ENCODE data around the gene MAD1L1.

Gene MAD1L1

GRCh38 chr7:2211259-2211880 lies 21.4 kb downstream of the MAD1L1 start:
- Histone ChIP-seq H3K4me1 (ENCODE audit: control insufficient read depth in 2 of 2, insufficient read depth in 2 of 2, low read length in 2 of 2) (no peaks in the 10 kb centered on the region), H3K4me3 (ENCODE audit: low read length in 2 of 2) (no peak overlapping the region), H3K9me3 (ENCODE audit: control insufficient read depth in 2 of 2, low read length in 2 of 2) (no peaks in the 10 kb centered on the region), H3K9ac (ENCODE audit: low read depth in 1 of 2, low read length in 2 of 2) (no peak overlapping the region), H3K27ac (ENCODE audit: low read depth in 2 of 2, low read length in 2 of 2) (no peak overlapping the region), H3K27me3 (ENCODE audit: control insufficient read depth in 2 of 2, insufficient read depth in 2 of 2, low read length in 2 of 2) (no peaks in the 10 kb centered on the region), H3K36me3 (ENCODE audit: control insufficient read depth in 2 of 2, insufficient read depth in 2 of 2, low read length in 2 of 2) (peaks cover 29 to 44% of the 10 kb centered on the region in 2 donors)

GRCh38 chr7:2210551-2211258 lies 22.0 kb downstream of the MAD1L1 start:
- Histone ChIP-seq H3K27me3 (ENCODE audit: control insufficient read depth in 2 of 2, insufficient read depth in 2 of 2, low read length in 2 of 2) (no peaks in the 10 kb centered on the region), H3K4me3 (ENCODE audit: low read length in 2 of 2) (no peak overlapping the region), H3K27ac (ENCODE audit: low read depth in 2 of 2, low read length in 2 of 2) (no peak overlapping the region), H3K4me1 (ENCODE audit: control insufficient read depth in 2 of 2, insufficient read depth in 2 of 2, low read length in 2 of 2) (no peaks in the 10 kb centered on the region), H3K9me3 (ENCODE audit: control insufficient read depth in 2 of 2, low read length in 2 of 2) (no peaks in the 10 kb centered on the region), H3K9ac (ENCODE audit: low read depth in 1 of 2, low read length in 2 of 2) (no peak overlapping the region), H3K36me3 (ENCODE audit: control insufficient read depth in 2 of 2, insufficient read depth in 2 of 2, low read length in 2 of 2) (peaks cover 28 to 38% of the 10 kb centered on the region in 2 donors)

GRCh38 chr7:2209961-2210323 lies 22.8 kb downstream of the MAD1L1 start:
- H3K27me3 ChIP-seq (ENCODE audit: control insufficient read depth in 2 of 2, insufficient read depth in 2 of 2, low read length in 2 of 2) = no peaks in the 10 kb centered on the region
- peaks cover 25 to 33% of the 10 kb centered on the region in 2 donors for H3K36me3 ChIP-seq (ENCODE audit: control insufficient read depth in 2 of 2, insufficient read depth in 2 of 2, low read length in 2 of 2)
- H3K27ac ChIP-seq (ENCODE audit: low read depth in 2 of 2, low read length in 2 of 2) = no peak overlapping the region
- H3K4me1 ChIP-seq (ENCODE audit: control insufficient read depth in 2 of 2, insufficient read depth in 2 of 2, low read length in 2 of 2) = no peaks in the 10 kb centered on the region
- H3K4me3 ChIP-seq (ENCODE audit: low read length in 2 of 2) = no peak overlapping the region
- H3K9me3 ChIP-seq (ENCODE audit: control insufficient read depth in 2 of 2, low read length in 2 of 2) = no peaks in the 10 kb centered on the region
- no peak overlapping the region for H3K9ac ChIP-seq (ENCODE audit: low read depth in 1 of 2, low read length in 2 of 2)

GRCh38 chr7:2209146-2209960 lies 23.4 kb downstream of the MAD1L1 start:
- Histone ChIP-seq H3K9me3 (ENCODE audit: control insufficient read depth in 2 of 2, low read length in 2 of 2) (no peaks in the 10 kb centered on the region), H3K36me3 (ENCODE audit: control insufficient read depth in 2 of 2, insufficient read depth in 2 of 2, low read length in 2 of 2) (peaks cover 20 to 28% of the 10 kb centered on the region in 2 donors), H3K27me3 (ENCODE audit: control insufficient read depth in 2 of 2, insufficient read depth in 2 of 2, low read length in 2 of 2) (no peaks in the 10 kb centered on the region), H3K4me1 (ENCODE audit: control insufficient read depth in 2 of 2, insufficient read depth in 2 of 2, low read length in 2 of 2) (no peaks in the 10 kb centered on the region), H3K9ac (ENCODE audit: low read depth in 1 of 2, low read length in 2 of 2) (no peak overlapping the region), H3K27ac (ENCODE audit: low read depth in 2 of 2, low read length in 2 of 2) (no peak overlapping the region), H3K4me3 (ENCODE audit: low read length in 2 of 2) (no peak overlapping the region)

- no peak overlapping the region for H3K9ac ChIP-seq (ENCODE audit: low read depth in 1 of 2, low read length in 2 of 2)
- no peak overlapping the region for H3K4me3 ChIP-seq (ENCODE audit: low read length in 2 of 2)
- no peak overlapping the region for H3K27ac ChIP-seq (ENCODE audit: low read depth in 2 of 2, low read length in 2 of 2)
- H3K36me3 ChIP-seq (ENCODE audit: control insufficient read depth in 2 of 2, insufficient read depth in 2 of 2, low read length in 2 of 2) = peaks cover 17 to 22% of the 10 kb centered on the region in 2 donors
- H3K27me3 ChIP-seq (ENCODE audit: control insufficient read depth in 2 of 2, insufficient read depth in 2 of 2, low read length in 2 of 2) = no peaks in the 10 kb centered on the region
- no peaks in the 10 kb centered on the region for H3K4me1 ChIP-seq (ENCODE audit: control insufficient read depth in 2 of 2, insufficient read depth in 2 of 2, low read length in 2 of 2)
- no peaks in the 10 kb centered on the region for H3K9me3 ChIP-seq (ENCODE audit: control insufficient read depth in 2 of 2, low read length in 2 of 2)
Observed at GRCh38 chr7:2208712-2209111, 24.0 kb downstream of the MAD1L1 start.

GRCh38 chr7:2205036-2205780 lies 27.5 kb downstream of the MAD1L1 start:
- no peak overlapping the region for H3K27ac ChIP-seq (ENCODE audit: low read depth in 2 of 2, low read length in 2 of 2)
- H3K27me3 ChIP-seq (ENCODE audit: control insufficient read depth in 2 of 2, insufficient read depth in 2 of 2, low read length in 2 of 2) = no peaks in the 10 kb centered on the region
- no peak overlapping the region for H3K9ac ChIP-seq (ENCODE audit: low read depth in 1 of 2, low read length in 2 of 2)
- no peaks in the 10 kb centered on the region for H3K9me3 ChIP-seq (ENCODE audit: control insufficient read depth in 2 of 2, low read length in 2 of 2)
- no peaks in the 10 kb centered on the region for H3K4me1 ChIP-seq (ENCODE audit: control insufficient read depth in 2 of 2, insufficient read depth in 2 of 2, low read length in 2 of 2)
- peaks cover 7 to 15% of the 10 kb centered on the region in 2 donors for H3K36me3 ChIP-seq (ENCODE audit: control insufficient read depth in 2 of 2, insufficient read depth in 2 of 2, low read length in 2 of 2)
- no peak overlapping the region for H3K4me3 ChIP-seq (ENCODE audit: low read length in 2 of 2)

GRCh38 chr7:2204446-2204845 lies 28.3 kb downstream of the MAD1L1 start:
- Histone ChIP-seq H3K27me3 (ENCODE audit: control insufficient read depth in 2 of 2, insufficient read depth in 2 of 2, low read length in 2 of 2) (no peaks in the 10 kb centered on the region), H3K9me3 (ENCODE audit: control insufficient read depth in 2 of 2, low read length in 2 of 2) (no peaks in the 10 kb centered on the region), H3K36me3 (ENCODE audit: control insufficient read depth in 2 of 2, insufficient read depth in 2 of 2, low read length in 2 of 2) (peaks cover 7 to 22% of the 10 kb centered on the region in 2 donors), H3K4me3 (ENCODE audit: low read length in 2 of 2) (no peak overlapping the region), H3K27ac (ENCODE audit: low read depth in 2 of 2, low read length in 2 of 2) (no peak overlapping the region), H3K4me1 (ENCODE audit: control insufficient read depth in 2 of 2, insufficient read depth in 2 of 2, low read length in 2 of 2) (no peaks in the 10 kb centered on the region), H3K9ac (ENCODE audit: low read depth in 1 of 2, low read length in 2 of 2) (no peak overlapping the region)

GRCh38 chr7:2203766-2204300 lies 28.9 kb downstream of the MAD1L1 start:
- Histone ChIP-seq H3K4me3 (ENCODE audit: low read length in 2 of 2) (no peak overlapping the region), H3K27ac (ENCODE audit: low read depth in 2 of 2, low read length in 2 of 2) (no peak overlapping the region), H3K4me1 (ENCODE audit: control insufficient read depth in 2 of 2, insufficient read depth in 2 of 2, low read length in 2 of 2) (no peaks in the 10 kb centered on the region), H3K9ac (ENCODE audit: low read depth in 1 of 2, low read length in 2 of 2) (no peak overlapping the region), H3K9me3 (ENCODE audit: control insufficient read depth in 2 of 2, low read length in 2 of 2) (no peaks in the 10 kb centered on the region), H3K36me3 (ENCODE audit: control insufficient read depth in 2 of 2, insufficient read depth in 2 of 2, low read length in 2 of 2) (peaks cover 11 to 20% of the 10 kb centered on the region in 2 donors), H3K27me3 (ENCODE audit: control insufficient read depth in 2 of 2, insufficient read depth in 2 of 2, low read length in 2 of 2) (no peaks in the 10 kb centered on the region)

- Histone ChIP-seq H3K9ac (ENCODE audit: low read depth in 1 of 2, low read length in 2 of 2) (no peak overlapping the region), H3K9me3 (ENCODE audit: control insufficient read depth in 2 of 2, low read length in 2 of 2) (no peaks in the 10 kb centered on the region), H3K27ac (ENCODE audit: low read depth in 2 of 2, low read length in 2 of 2) (no peak overlapping the region), H3K36me3 (ENCODE audit: control insufficient read depth in 2 of 2, insufficient read depth in 2 of 2, low read length in 2 of 2) (peaks cover 11 to 20% of the 10 kb centered on the region in 2 donors), H3K4me3 (ENCODE audit: low read length in 2 of 2) (no peak overlapping the region), H3K27me3 (ENCODE audit: control insufficient read depth in 2 of 2, insufficient read depth in 2 of 2, low read length in 2 of 2) (no peaks in the 10 kb centered on the region), H3K4me1 (ENCODE audit: control insufficient read depth in 2 of 2, insufficient read depth in 2 of 2, low read length in 2 of 2) (no peaks in the 10 kb centered on the region)
Observed at GRCh38 chr7:2202901-2203765, 29.6 kb downstream of the MAD1L1 start.

Measured in mucosa of rectum (tissue), 2 donors.